Suprapubic skin (tissue), 4 donors: ENCODE results near the gene MTF1.

ENCODE experiments used
- POLR2A ChIP-seq, 2 donors: fragments of 450-650 bp; IDR thresholded peaks; one replicate each; pipeline ENCODE4 v1.6.1; 2017; ENCODE audit warnings: antibody characterized with exemption in 2 of 2, mild to moderate bottlenecking in 2 of 2, moderate library complexity in 2 of 2
- POLR2AphosphoS5 ChIP-seq, 3 donors: sonication (generic); formaldehyde crosslinking; IDR thresholded peaks; one replicate each; pipeline ENCODE4 v1.6.1; 2017; ENCODE audit warnings: antibody characterized with exemption in 3 of 3
- TF ChIP-seq, protein P1 (sequence below), 2 donors: fragments of 200-600 bp in 1 of 2; fragments of 450-650 bp in 1 of 2; sonication (generic) in 1 of 2; IDR thresholded peaks; one replicate each; pipeline ENCODE4 v1.5.1; 2016 to 2019; ENCODE audit warnings: antibody characterized with exemption in 2 of 2, mild to moderate bottlenecking in 1 of 2, moderate library complexity in 1 of 2

DNA sequence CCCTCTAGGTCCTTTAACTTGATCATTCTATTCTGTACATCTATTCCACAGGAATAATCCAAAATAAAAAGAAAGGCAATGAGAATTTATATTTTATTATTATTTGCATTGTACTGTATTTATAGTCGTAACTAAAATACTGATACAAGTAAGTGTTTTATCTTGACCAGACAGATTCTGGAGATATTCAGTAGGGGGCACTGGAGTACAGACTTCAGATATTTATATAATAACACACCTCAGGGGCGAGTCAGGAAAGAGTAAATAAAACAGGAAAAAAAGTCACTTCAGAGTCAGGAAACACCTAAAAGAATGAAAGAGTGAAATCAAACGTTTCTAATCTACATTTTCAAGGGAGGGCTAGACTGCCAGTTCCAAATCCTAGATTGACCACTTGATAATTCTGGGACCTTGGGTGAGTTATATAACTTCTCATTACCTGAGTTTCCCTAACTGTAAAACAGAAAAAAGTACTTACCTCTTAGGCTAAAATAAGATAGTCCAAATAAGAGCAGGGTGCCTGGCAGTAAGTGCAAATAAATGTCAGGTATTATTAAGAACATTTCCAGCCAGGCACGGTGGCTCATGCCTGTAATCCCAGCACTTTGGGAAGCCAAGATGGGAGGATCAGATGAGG, 31.1 kb upstream of the MTF1 start:
- TF ChIP-seq POLR2A (IDR thresholded peaks at IDR 0.05) = no peak
- TF ChIP-seq, protein P1, sequence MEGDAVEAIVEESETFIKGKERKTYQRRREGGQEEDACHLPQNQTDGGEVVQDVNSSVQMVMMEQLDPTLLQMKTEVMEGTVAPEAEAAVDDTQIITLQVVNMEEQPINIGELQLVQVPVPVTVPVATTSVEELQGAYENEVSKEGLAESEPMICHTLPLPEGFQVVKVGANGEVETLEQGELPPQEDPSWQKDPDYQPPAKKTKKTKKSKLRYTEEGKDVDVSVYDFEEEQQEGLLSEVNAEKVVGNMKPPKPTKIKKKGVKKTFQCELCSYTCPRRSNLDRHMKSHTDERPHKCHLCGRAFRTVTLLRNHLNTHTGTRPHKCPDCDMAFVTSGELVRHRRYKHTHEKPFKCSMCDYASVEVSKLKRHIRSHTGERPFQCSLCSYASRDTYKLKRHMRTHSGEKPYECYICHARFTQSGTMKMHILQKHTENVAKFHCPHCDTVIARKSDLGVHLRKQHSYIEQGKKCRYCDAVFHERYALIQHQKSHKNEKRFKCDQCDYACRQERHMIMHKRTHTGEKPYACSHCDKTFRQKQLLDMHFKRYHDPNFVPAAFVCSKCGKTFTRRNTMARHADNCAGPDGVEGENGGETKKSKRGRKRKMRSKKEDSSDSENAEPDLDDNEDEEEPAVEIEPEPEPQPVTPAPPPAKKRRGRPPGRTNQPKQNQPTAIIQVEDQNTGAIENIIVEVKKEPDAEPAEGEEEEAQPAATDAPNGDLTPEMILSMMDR (IDR thresholded peaks at IDR 0.05) = peak in 1 of 2 donors; percentile 14
- no peak for TF ChIP-seq POLR2AphosphoS5 (IDR thresholded peaks at IDR 0.05)
